HG03108 (cell line): ENCODE measurements around the gene SCYGR1.
"Not testable (repeated sequence)": the region's sequence is repeated elsewhere in the genome, so short reads cannot be mapped to it uniquely, and the experiment has no call there.

Source experiments
- ATAC-seq: cut with Tn5 transposase; IDR thresholded peaks from one replicate; pipeline ENCODE4 v1.9.1; 2021; ENCODE audit warnings: moderate library complexity; ENCODE audit not compliant: unreplicated experiment

Gene SCYGR1

DNA sequence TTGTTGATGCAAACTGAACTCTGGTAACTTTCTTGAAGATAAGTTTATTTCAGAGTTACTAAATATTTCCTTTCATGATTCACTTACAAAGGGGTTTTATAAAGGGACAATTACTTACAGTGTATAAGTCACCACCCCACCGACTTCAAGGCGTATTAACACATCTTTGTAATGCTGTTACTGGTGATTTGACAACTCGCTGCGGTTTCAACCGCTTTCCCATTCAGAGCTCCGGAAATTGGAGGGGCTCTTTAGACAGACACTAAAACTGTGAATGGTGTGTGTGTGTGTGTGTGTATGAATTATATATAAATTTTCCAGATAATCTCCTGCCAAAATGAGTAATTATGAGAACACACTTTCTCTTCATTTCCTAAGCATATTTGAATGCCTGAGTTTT is 13.6 kb downstream of the SCYGR1 start:
- no peak for ATAC-seq

GRCh38 chr2:227373389-227373788 is 14.4 kb downstream of the SCYGR1 start:
- no peak for ATAC-seq

- no peak for ATAC-seq
Measured at GRCh38 chr2:227370791-227371312, 16.9 kb downstream of the SCYGR1 start.

GRCh38 chr2:227370092-227370491 is 17.7 kb downstream of the SCYGR1 start:
- ATAC-seq = no peak

GRCh38 chr2:227368574-227368973 is 19.2 kb downstream of the SCYGR1 start:
- ATAC-seq = no peak

GRCh38 chr2:227367427-227367795 is 20.3 kb downstream of the SCYGR1 start:
- ATAC-seq = no peak

GRCh38 chr2:227366769-227367426 is 20.9 kb downstream of the SCYGR1 start:
- no peak for ATAC-seq

DNA sequence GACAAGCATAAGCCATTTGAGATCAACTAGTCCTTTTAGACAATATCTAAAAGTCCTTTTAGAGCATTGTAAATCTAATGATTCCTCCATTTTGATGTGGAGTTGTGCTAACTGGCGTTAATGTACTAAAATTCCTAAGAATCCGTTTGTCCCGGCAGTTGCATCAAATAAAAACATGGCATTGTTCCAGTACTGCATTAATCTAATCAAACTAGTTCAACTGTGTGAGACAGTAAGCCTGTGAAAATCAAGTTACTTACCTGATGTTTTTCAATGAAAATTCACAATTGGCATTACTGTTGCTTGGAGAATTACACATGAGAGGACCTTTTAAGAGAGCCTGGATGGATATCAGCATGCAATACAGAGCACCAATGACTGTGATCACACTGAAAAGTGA is 21.9 kb downstream of the SCYGR1 start:
- ATAC-seq = no peak

DNA sequence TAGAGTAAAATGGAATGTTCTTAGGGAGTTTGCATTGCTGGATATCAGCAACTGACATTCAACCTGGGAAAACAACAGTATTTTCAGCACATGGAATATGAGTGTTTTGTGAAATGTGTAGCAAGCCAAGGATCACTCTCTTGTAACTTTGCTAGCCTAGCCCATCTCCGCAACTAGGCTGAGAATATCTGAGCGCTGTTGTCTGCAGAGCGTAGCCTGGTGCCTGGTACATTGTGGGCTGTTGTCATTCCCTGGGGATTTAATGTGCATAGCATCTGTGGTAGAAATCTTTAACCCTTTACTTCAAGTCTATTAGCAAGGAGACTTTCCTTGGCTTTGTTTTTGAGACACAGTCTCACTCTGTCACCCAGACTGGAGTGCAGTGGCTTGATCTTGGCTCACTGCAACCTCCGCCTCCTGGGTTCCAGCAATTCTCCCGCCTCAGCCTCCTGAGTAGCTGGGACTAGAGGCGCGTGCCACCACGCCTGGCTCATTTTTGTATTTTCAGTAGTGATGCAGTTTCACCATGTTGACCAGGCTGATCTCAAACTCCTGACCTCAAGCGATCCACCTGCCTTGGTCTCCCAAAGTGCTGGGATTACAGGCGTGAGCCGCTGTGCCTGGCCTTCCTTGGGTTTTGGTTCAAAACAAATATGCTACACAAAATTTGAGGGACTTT is 23.0 kb downstream of the SCYGR1 start:
- ATAC-seq = not testable (repeated sequence)

- ATAC-seq = no peak
Measured at GRCh38 chr2:227363756-227364155, 24.0 kb downstream of the SCYGR1 start.

GRCh38 chr2:227360351-227360750 is 27.4 kb downstream of the SCYGR1 start:
- no peak for ATAC-seq

DNA sequence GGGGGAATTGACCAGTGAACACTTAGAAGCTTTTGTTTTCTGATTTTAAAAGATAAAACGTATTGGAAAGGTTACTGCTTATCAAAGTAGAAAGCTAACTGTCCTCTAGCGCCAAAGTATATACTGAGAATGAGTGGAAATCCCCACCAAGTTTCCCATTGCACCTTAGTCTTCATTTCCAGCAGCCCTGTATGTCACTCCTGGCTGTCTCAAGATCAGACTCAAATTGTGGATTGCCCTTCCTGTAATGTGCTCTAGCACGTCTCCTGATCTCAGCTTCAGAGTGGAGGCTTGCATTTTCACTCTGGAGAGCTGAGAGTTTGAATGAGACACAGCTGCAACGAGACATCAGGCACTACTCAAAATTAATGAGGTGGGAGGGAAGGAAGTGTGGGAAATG is 36.1 kb downstream of the SCYGR1 start:
- no peak for ATAC-seq

- ATAC-seq = no peak
Measured at GRCh38 chr2:227349989-227350612, 37.6 kb downstream of the SCYGR1 start.

DNA sequence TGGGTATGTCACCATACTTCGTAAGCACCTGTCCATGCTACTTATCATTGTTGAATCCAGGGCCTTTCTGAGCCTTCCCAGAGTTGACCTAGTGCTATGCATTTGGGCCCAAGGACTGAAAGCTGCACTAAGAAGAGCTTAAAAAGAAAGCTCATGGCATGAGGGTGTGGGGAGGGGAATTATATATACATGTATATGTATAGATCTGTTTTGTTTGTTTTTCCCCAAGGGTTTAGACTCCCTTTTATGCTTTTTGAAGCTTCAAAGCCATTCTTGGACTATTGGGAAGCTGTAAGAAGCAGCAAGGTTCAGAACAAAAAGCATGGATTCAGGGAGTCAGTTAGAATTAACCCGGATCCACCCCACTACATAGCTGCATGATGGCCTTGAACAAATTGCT is 39.4 kb downstream of the SCYGR1 start:
- ATAC-seq = no peak

- no peak for ATAC-seq
Measured at GRCh38 chr2:227347117-227347516, 40.6 kb downstream of the SCYGR1 start.

DNA sequence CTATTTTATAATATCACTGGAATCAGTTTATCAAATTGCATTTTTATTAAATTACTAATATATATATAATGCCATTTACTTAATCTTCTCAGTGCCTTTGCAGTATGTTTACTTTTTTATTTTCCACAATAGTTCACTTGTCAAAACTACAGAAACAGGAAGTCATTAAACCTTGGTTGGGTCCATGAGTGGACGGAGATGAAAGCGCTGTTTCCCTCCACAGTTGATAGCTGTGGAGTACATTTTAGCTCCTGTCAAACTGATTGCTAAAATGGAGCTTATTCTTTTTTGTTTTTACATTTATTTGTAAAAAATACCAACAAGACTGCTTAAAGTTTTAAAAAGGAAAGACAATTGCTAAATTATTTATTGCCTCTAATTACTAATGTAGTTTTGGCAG is 43.5 kb downstream of the SCYGR1 start:
- no peak for ATAC-seq

DNA sequence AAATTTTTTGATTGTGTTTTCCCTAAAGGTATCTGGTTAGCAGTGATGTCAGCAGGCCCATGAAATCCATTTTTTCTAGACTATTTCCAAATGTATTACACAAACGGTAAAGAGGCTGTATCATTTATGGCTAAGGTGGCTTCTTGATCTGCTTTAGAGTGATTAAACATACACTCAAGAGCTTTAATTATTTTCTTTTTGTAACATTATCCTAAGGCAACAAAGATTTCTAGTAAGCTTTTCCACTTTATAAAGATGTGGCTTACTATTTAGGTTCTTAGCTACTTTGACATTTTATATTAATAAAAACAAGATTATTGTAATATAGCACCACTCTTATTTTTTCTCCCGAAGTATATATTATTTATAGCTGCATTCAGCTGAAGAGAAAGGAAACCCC is 46.2 kb downstream of the SCYGR1 start:
- no peak for ATAC-seq

- no peak for ATAC-seq
Measured at GRCh38 chr2:227340106-227340505, 47.6 kb downstream of the SCYGR1 start.

- no peak for ATAC-seq
Measured at GRCh38 chr2:227339098-227339599, 48.6 kb downstream of the SCYGR1 start.
